HG02840 (cell line): ENCODE data around the gene ST3GAL6.

Experiments
- ATAC-seq: cut with Tn5 transposase; IDR thresholded peaks from one replicate; pipeline ENCODE4 v1.9.1; 2021; ENCODE audit warnings: mild to moderate bottlenecking, moderate library complexity, moderate number of reproducible peaks; ENCODE audit not compliant: unreplicated experiment, low FRiP score

The ST3GAL6 gene

GRCh38 chr3:98763076-98763475 is at the start of gene ST3GAL6:
Gene ST3GAL6 (plus strand): TSS chr3:98763340. CDS start chr3:98768441, 5,101 bp downstream.
- no peak for ATAC-seq

GRCh38 chr3:98713984-98714383 is 49.2 kb upstream of the ST3GAL6 start:
- ATAC-seq, result no peak

- ATAC-seq, result no peak
Observed at GRCh38 chr3:98717584-98717983, 45.6 kb upstream of the ST3GAL6 start.

GRCh38 chr3:98718730-98719129 is 44.4 kb upstream of the ST3GAL6 start:
- ATAC-seq, result no peak

GRCh38 chr3:98721776-98722175 is 41.4 kb upstream of the ST3GAL6 start:
- ATAC-seq, result no peak

GRCh38 chr3:98722389-98722788 is 40.8 kb upstream of the ST3GAL6 start:
- no peak for ATAC-seq

- no peak for ATAC-seq
Observed at GRCh38 chr3:98725352-98725751, 37.8 kb upstream of the ST3GAL6 start.

- ATAC-seq, result no peak
Observed at GRCh38 chr3:98726084-98726483, 37.1 kb upstream of the ST3GAL6 start.

GRCh38 chr3:98727638-98728037 is 35.5 kb upstream of the ST3GAL6 start:
- ATAC-seq, result no peak

- ATAC-seq, result no peak
Observed at GRCh38 chr3:98728672-98729071, 34.5 kb upstream of the ST3GAL6 start.

- ATAC-seq, result no peak
Observed at GRCh38 chr3:98730338-98730737, 32.8 kb upstream of the ST3GAL6 start.

- no peak for ATAC-seq
Observed at GRCh38 chr3:98730886-98731537, 32.1 kb upstream of the ST3GAL6 start.

GRCh38 chr3:98731720-98732285 is 31.3 kb upstream of the ST3GAL6 start:
- ATAC-seq, result no peak

- no peak for ATAC-seq
Observed at GRCh38 chr3:98732286-98733052, 30.7 kb upstream of the ST3GAL6 start.

- ATAC-seq, result no peak
Observed at GRCh38 chr3:98733053-98733811, 29.9 kb upstream of the ST3GAL6 start.

- no peak for ATAC-seq
Observed at GRCh38 chr3:98733812-98734281, 29.3 kb upstream of the ST3GAL6 start.

GRCh38 chr3:98734306-98734705 is 28.8 kb upstream of the ST3GAL6 start:
- ATAC-seq, result no peak

GRCh38 chr3:98734735-98735134 is 28.4 kb upstream of the ST3GAL6 start:
- no peak for ATAC-seq

GRCh38 chr3:98735296-98735695 is 27.8 kb upstream of the ST3GAL6 start:
- no peak for ATAC-seq

- ATAC-seq, result no peak
Observed at GRCh38 chr3:98735761-98736269, 27.3 kb upstream of the ST3GAL6 start.

- ATAC-seq, result no peak
Observed at GRCh38 chr3:98737301-98737700, 25.8 kb upstream of the ST3GAL6 start.
